ENCODE data around the gene NME4.
"Not testable (repeated sequence)": the region's sequence is repeated elsewhere in the genome, so short reads cannot be mapped to it uniquely, and the experiment has no call there.

Gene NME4

GRCh38 chr16:360698-361336 is 36.2 kb upstream of the NME4 start:
- no peak overlapping the region for H3K27ac ChIP-seq (ENCODE audit: poor library complexity, severe bottlenecking)
- DNase-seq (ENCODE audit: low spot score) (no peak), ATAC-seq (ENCODE audit: low read depth) (no peak)

GRCh38 chr16:361341-361871 is 35.6 kb upstream of the NME4 start:
- TF ChIP-seq CTCF (IDR thresholded peaks at IDR 0.05; ENCODE audit: poor library complexity, severe bottlenecking) = no peak
- Histone ChIP-seq H3K4me1 (ENCODE audit: insufficient read depth, poor library complexity, severe bottlenecking) (no peaks in the 10 kb centered on the region), H3K36me3 (ENCODE audit: low read depth) (peaks cover under 1% of the 10 kb centered on the region; the same call in 1 of the 2 replicates), H3K4me3 (ENCODE audit: severe bottlenecking) (no peak overlapping the region), H3K27me3 (ENCODE audit: insufficient read depth, poor library complexity, severe bottlenecking) (no peaks in the 10 kb centered on the region), H3K27ac (ENCODE audit: poor library complexity, severe bottlenecking) (no peak overlapping the region), H3K9me3 (ENCODE audit: severe bottlenecking) (no peaks in the 10 kb centered on the region)
- DNase-seq (ENCODE audit: low spot score) (no peak), ATAC-seq (ENCODE audit: low read depth) (no peak)

More at GRCh38 chr16:360698-361336, 36.2 kb upstream of the NME4 start:
- H3K4me3 ChIP-seq (ENCODE audit: severe bottlenecking) = no peak overlapping the region
- no peaks in the 10 kb centered on the region for H3K36me3 ChIP-seq (ENCODE audit: low read depth)
- TF ChIP-seq CTCF (IDR thresholded peaks at IDR 0.05; ENCODE audit: poor library complexity, severe bottlenecking) = no peak
- H3K9me3 ChIP-seq (ENCODE audit: severe bottlenecking) = no peaks in the 10 kb centered on the region
- no peaks in the 10 kb centered on the region for H3K4me1 ChIP-seq (ENCODE audit: insufficient read depth, poor library complexity, severe bottlenecking)
- no peaks in the 10 kb centered on the region for H3K27me3 ChIP-seq (ENCODE audit: insufficient read depth, poor library complexity, severe bottlenecking)

- H3K27ac ChIP-seq (ENCODE audit: poor library complexity, severe bottlenecking) = no peak overlapping the region
- no peaks in the 10 kb centered on the region for H3K4me1 ChIP-seq (ENCODE audit: insufficient read depth, poor library complexity, severe bottlenecking)
Observed at GRCh38 chr16:361872-362701, 34.9 kb upstream of the NME4 start.

GRCh38 chr16:362702-362999 is 34.3 kb upstream of the NME4 start:
- not testable (repeated sequence) for H3K27me3 ChIP-seq (ENCODE audit: insufficient read depth, poor library complexity, severe bottlenecking); H3K4me1 ChIP-seq (ENCODE audit: insufficient read depth, poor library complexity, severe bottlenecking); ATAC-seq (ENCODE audit: low read depth); DNase-seq (ENCODE audit: low spot score); H3K27ac ChIP-seq (ENCODE audit: poor library complexity, severe bottlenecking); H3K9me3 ChIP-seq (ENCODE audit: severe bottlenecking); H3K4me3 ChIP-seq (ENCODE audit: severe bottlenecking)
- peaks cover 10% of the 10 kb centered on the region; the same call in 1 of the 2 replicates for H3K36me3 ChIP-seq (ENCODE audit: low read depth)

More at GRCh38 chr16:361872-362701, 34.9 kb upstream of the NME4 start:
- DNase-seq (ENCODE audit: low spot score) (no peak), ATAC-seq (ENCODE audit: low read depth) (peak; percentile 92)
- Histone ChIP-seq H3K36me3 (ENCODE audit: low read depth) (peaks cover 6% of the 10 kb centered on the region; the same call in 1 of the 2 replicates), H3K4me3 (ENCODE audit: severe bottlenecking) (no peak overlapping the region), H3K9me3 (ENCODE audit: severe bottlenecking) (no peaks in the 10 kb centered on the region), H3K27me3 (ENCODE audit: insufficient read depth, poor library complexity, severe bottlenecking) (no peaks in the 10 kb centered on the region)
- peak; percentile 92 for TF ChIP-seq CTCF (IDR thresholded peaks at IDR 0.05; ENCODE audit: poor library complexity, severe bottlenecking)

GRCh38 chr16:363110-363765 is 33.8 kb upstream of the NME4 start:
- ATAC-seq (ENCODE audit: low read depth) = no peak

More at GRCh38 chr16:363110-363765, 33.8 kb upstream of the NME4 start:
- Histone ChIP-seq H3K4me3 (ENCODE audit: severe bottlenecking) (no peak overlapping the region), H3K27me3 (ENCODE audit: insufficient read depth, poor library complexity, severe bottlenecking) (no peaks in the 10 kb centered on the region), H3K4me1 (ENCODE audit: insufficient read depth, poor library complexity, severe bottlenecking) (no peaks in the 10 kb centered on the region), H3K9me3 (ENCODE audit: severe bottlenecking) (no peaks in the 10 kb centered on the region), H3K27ac (ENCODE audit: poor library complexity, severe bottlenecking) (no peak overlapping the region), H3K36me3 (ENCODE audit: low read depth) (peaks cover 12% of the 10 kb centered on the region)
- DNase-seq (ENCODE audit: low spot score) = peak; percentile 59
- no peak for TF ChIP-seq CTCF (IDR thresholded peaks at IDR 0.05; ENCODE audit: poor library complexity, severe bottlenecking)

Measured in RWPE2 (cell line).